CD4-positive, alpha-beta T cell (primary cell): Measurements from ENCODE around the gene EML3. TPM values are rescaled to one million over a fixed set of nuclear protein-coding genes. Genes with fewer than 3 reads are reported as not detected.
A peak's percentile ranks its signal among the peaks of the same experiment; 100 is the strongest.

ENCODE experiments used
- ATAC-seq: fragments of 200-7000 bp; cut with Tn5 transposase; one replicate; pipeline ENCODE4 v1.10.0; 2022; ENCODE audit warnings: mild to moderate bottlenecking; ENCODE audit not compliant: poor library complexity
- CTCF ChIA-PET: fragments of 350-600 bp; sonication (Branson Sonifier 250); formaldehyde crosslinking; loops from one replicate; lab custom pipeline; 2021; ENCODE audit warnings: antibody characterized with exemption, inconsistent platforms; lab: Charles Lee
- POLR2A ChIA-PET: fragments of 350-600 bp; sonication (Branson Sonifier 250); formaldehyde crosslinking; loops from one replicate; lab custom pipeline; 2021; ENCODE audit warnings: antibody characterized with exemption, inconsistent platforms; lab: Charles Lee
- DNase-seq, 14 experiments: peaks; one replicate each; pipeline ENCODE4 v3.0.0-alpha.2; 2013 to 2020; ENCODE audit warnings: mixed read lengths in 2 of 14
- H3K27ac ChIP-seq, 2 donors: one replicate each; pipeline versions ENCODE4 v1.5.1 to v1.7.0; 2013; ENCODE audit warnings: low read length in 2 of 2, low read depth in 1 of 2, mild to moderate bottlenecking in 1 of 2
- H3K27me3 ChIP-seq, 2 experiments: 1 replicate in 1 of 2; 2 replicates in 1 of 2; pipeline versions ENCODE4 v1.6.1 to v1.7.0; 2013; ENCODE audit warnings: low read length in 2 of 2, control low read depth in 1 of 2, mild to moderate bottlenecking in 1 of 2, moderate library complexity in 1 of 2; ENCODE audit not compliant: insufficient read depth in 2 of 2, control insufficient read depth in 1 of 2
- H3K36me3 ChIP-seq: one replicate; pipeline ENCODE4 v1.6.1; 2013; ENCODE audit warnings: low read length, control low read depth; ENCODE audit not compliant: insufficient read depth
- H3K4me1 ChIP-seq: one replicate; pipeline ENCODE4 v1.6.1; 2013; ENCODE audit warnings: low read length, control low read depth; ENCODE audit not compliant: insufficient read depth
- H3K4me3 ChIP-seq: one replicate; pipeline ENCODE4 v1.5.1; 2013; ENCODE audit warnings: mild to moderate bottlenecking, low read length, moderate library complexity
- H3K9me3 ChIP-seq, 2 experiments: 1 replicate in 1 of 2; 2 replicates in 1 of 2; pipeline versions ENCODE4 v1.6.1 to v1.7.0; 2013; ENCODE audit warnings: low read length in 2 of 2, mild to moderate bottlenecking in 2 of 2, control low read depth in 1 of 2, moderate library complexity in 1 of 2; ENCODE audit not compliant: control insufficient read depth in 1 of 2, insufficient read depth in 1 of 2
- H3K27ac Mint-ChIP-seq: one replicate; pipeline ENCODE4 v1.8.0; 2020; ENCODE audit warnings: mixed read lengths
- H3K27me3 Mint-ChIP-seq: one replicate; pipeline ENCODE4 v1.8.0; 2021; ENCODE audit warnings: mixed read lengths
- H3K36me3 Mint-ChIP-seq: one replicate; pipeline ENCODE4 v1.8.0; 2021; ENCODE audit warnings: low read depth, mixed read lengths
- H3K4me1 Mint-ChIP-seq: one replicate; pipeline ENCODE4 v1.8.0; 2021; ENCODE audit warnings: low read depth, mixed read lengths
- H3K4me3 Mint-ChIP-seq: one replicate; pipeline ENCODE4 v1.8.0; 2020; ENCODE audit warnings: mild to moderate bottlenecking, mixed read lengths
- H3K9me3 Mint-ChIP-seq: one replicate; pipeline ENCODE4 v1.8.0; 2020; ENCODE audit warnings: mixed read lengths
- intact Hi-C, 2 experiments: fragments of 100-400 bp; cut with DNase I in 1 of 2; cut with micrococcal nuclease in 1 of 2; formaldehyde crosslinking; loops; one replicate each; pipeline versions ENCODE4 v1.15.1 to v1.9.0; 2023 to 2025; cut with DNase I, micrococcal nuclease
- total RNA-seq, 174 experiments: library from RNA in 2 of 174; stranded (reverse) in 2 of 174; gene quantifications; one replicate each; pipeline ENCODE4 v1.2.3 and lab custom pipeline; 2021 to 2026
- TF ChIP-seq, protein P1 (sequence below): fragments of 200-600 bp; IDR thresholded peaks from one replicate; pipeline ENCODE4 v1.8.0; 2022; ENCODE audit warnings: antibody characterized with exemption, mild to moderate bottlenecking

The EML3 gene
- total RNA-seq, 2 experiments from 2014 or later = 142 to 144 TPM

DNA sequence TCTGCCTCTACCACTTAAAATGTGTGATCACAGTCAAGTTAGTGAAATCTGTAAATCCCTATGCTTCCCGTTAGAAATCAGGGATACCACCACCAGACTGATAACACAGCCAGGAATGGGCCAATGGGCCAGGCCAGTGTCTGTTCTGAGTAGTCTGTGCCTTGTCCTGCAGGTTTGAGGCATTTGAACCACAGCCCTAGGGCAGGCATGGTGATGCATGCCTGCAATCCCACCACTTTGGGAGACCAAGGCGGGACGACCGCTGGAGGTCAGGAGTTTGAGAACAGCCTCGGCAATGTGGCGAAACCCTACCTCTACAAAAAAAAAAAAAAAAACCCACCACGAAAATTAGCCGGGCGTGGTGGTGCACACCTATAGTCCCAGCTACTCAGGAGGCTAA is 53.9 kb downstream of the EML3 start:
- Histone ChIP-seq H3K4me3 (no peak overlapping the region), H3K36me3 (peaks cover 39% of the 10 kb centered on the region), H3K4me1 (peaks cover 72% of the 10 kb centered on the region), H3K27ac (peak overlapping the region; percentile 96 to 97), H3K9me3 (no peaks in the 10 kb centered on the region), H3K27me3 (no peaks in the 10 kb centered on the region)
- TF ChIP-seq, protein P1, sequence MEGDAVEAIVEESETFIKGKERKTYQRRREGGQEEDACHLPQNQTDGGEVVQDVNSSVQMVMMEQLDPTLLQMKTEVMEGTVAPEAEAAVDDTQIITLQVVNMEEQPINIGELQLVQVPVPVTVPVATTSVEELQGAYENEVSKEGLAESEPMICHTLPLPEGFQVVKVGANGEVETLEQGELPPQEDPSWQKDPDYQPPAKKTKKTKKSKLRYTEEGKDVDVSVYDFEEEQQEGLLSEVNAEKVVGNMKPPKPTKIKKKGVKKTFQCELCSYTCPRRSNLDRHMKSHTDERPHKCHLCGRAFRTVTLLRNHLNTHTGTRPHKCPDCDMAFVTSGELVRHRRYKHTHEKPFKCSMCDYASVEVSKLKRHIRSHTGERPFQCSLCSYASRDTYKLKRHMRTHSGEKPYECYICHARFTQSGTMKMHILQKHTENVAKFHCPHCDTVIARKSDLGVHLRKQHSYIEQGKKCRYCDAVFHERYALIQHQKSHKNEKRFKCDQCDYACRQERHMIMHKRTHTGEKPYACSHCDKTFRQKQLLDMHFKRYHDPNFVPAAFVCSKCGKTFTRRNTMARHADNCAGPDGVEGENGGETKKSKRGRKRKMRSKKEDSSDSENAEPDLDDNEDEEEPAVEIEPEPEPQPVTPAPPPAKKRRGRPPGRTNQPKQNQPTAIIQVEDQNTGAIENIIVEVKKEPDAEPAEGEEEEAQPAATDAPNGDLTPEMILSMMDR = no peak
- no peaks in the 10 kb centered on the region for H3K9me3 Mint-ChIP-seq
- no peak for ATAC-seq
- intact Hi-C loops = loop anchor here in 1 of 2 experiments (5.0 kb wide), 1 partner anchor 34 kb away; the partner anchor contains the start of gene TUT1
- peaks cover 51% of the 10 kb centered on the region for H3K36me3 Mint-ChIP-seq
- ChIA-PET POLR2A (interaction anchor here (0.6 to 6.6 kb wide), 3 partner anchors 15 to 33 kb away, joined by 4 to 61 read pairs (median 17); partner anchors contain the start of genes EEF1G and TUT1), CTCF (interaction anchor here (3.2 to 12.2 kb wide), 3 partner anchors 8 to 134 kb away, joined by 21 to 251 read pairs (median 92); partner anchors contain the start of gene AHNAK)
- peaks cover 68% of the 10 kb centered on the region for H3K4me1 Mint-ChIP-seq
- H3K27me3 Mint-ChIP-seq = no peaks in the 10 kb centered on the region
- DNase-seq = peak in 1 of 14 experiments; percentile 33
- no peak overlapping the region for H3K4me3 Mint-ChIP-seq
- H3K27ac Mint-ChIP-seq = peak overlapping the region; percentile 95

DNA sequence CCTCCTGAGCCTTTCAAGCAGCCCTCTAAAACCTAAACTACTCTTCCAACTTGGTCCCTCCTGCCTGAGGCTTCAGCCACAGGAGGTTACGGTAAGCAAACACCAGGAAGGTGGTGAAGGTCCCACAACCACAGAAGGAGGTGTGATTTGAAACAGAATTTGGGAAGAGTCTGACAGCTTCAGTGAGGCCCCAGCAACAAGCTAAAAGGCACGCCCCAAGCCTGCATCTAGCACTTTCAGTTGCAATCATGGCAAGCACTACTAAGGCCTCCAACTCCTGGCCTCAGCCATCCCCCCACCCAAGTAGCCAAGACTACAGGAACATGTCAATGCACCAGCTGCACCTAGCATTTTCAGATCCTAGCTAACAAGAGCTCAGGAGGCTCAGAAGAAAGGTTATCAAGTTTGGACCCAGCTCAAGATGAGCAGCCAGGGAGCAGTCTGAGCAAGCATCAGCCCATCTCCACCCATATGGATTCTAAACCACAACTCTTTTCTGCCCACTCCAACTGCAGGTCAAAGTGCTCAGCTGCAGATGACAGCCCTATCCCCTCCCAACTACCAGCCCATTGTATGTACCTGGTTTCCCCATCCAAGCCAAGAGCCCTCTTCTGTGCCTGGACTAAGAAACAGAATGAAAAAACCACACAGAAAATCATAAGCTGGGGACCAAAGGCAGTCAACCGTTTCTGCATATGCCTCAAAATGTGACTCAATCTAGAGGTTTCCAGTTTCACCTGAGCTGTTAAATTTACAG is 55.5 kb downstream of the EML3 start:
- H3K4me3 Mint-ChIP-seq = peak overlapping the region; percentile 84
- H3K4me1 Mint-ChIP-seq = peaks cover 81% of the 10 kb centered on the region
- no peaks in the 10 kb centered on the region for H3K9me3 Mint-ChIP-seq
- H3K27ac Mint-ChIP-seq = peak overlapping the region; percentile 95
- Histone ChIP-seq H3K9me3 (no peaks in the 10 kb centered on the region), H3K27ac (peak overlapping the region; percentile 96 to 97), H3K4me3 (peak overlapping the region; percentile 49), H3K4me1 (peaks cover 89% of the 10 kb centered on the region), H3K27me3 (no peaks in the 10 kb centered on the region), H3K36me3 (peaks cover 25% of the 10 kb centered on the region)
- peak in 10 of 14 experiments; percentile 34 to 85 (median 48) for DNase-seq
- H3K36me3 Mint-ChIP-seq = peaks cover 37% of the 10 kb centered on the region
- intact Hi-C loops = loop anchor here in 1 of 2 experiments (5.0 kb wide), 1 partner anchor 35 kb away; the partner anchor contains the start of gene TUT1
- CTCF ChIA-PET = interaction anchor here (0.9 to 12.2 kb wide), 3 partner anchors 15 to 132 kb away, joined by 3 to 251 read pairs (median 92); partner anchors contain the start of genes AHNAK and TUT1
- ATAC-seq = peak; percentile 4
- POLR2A ChIA-PET = interaction anchor here (0.6 to 6.6 kb wide), 20 partner anchors 13 to 720 kb away, joined by 3 to 122 read pairs (median 4); partner anchors contain the start of genes AHNAK, C11orf98, CSKMT and EEF1G
- TF ChIP-seq, protein P1 = no peak
- H3K27me3 Mint-ChIP-seq = no peaks in the 10 kb centered on the region

DNA sequence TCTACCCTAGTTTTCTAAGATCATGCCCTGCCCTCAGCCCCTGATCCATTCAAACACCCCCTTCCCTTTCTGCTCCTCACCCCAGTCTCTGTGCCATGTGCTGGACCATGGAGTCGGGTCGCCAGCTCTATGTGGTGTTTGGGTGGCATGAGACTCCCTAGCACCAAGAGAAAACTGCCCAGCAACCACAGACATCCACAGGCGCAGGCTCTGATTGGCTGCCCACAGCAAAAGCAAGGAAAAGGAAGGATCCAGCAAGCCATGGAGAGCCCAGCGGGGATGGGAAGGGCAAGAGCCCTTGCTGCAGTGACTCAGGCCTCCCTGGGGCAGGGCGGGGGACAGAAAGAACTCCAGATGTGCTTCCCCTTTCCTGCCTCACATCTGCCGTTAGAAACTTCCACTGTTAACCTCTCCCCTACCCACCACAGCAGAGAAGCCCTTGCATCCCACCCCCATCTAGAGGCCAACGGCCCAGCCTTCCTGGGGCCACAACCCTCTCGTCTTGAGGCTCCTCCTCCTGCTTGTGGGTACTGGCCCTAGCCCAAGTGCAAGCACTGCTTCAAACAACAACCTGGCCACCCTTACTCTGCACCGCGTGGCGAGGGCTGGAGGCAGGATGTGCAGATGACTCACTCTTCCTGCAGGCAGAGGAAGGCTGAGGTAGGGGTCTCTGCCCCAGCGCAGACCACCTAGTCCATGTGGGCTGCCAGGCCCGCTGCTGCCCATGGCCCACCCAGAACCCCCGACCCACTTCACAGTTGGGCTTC is 56.3 kb downstream of the EML3 start:
- DNase-seq (peak; percentile 72 to 94 (median 83)), ATAC-seq (peak; percentile 46)
- H3K27ac ChIP-seq = peak overlapping the region; percentile 96 to 97
- H3K4me3 Mint-ChIP-seq = peak overlapping the region; percentile 84
- intact Hi-C loops = loop anchor here in 1 of 2 experiments (5.0 kb wide), 1 partner anchor 36 kb away; the partner anchor contains the start of gene TUT1
- no peaks in the 10 kb centered on the region for H3K9me3 Mint-ChIP-seq
- peaks cover 21% of the 10 kb centered on the region for H3K36me3 ChIP-seq
- CTCF ChIA-PET = interaction anchor here (11.6 to 12.2 kb wide), 2 partner anchors 14 to 132 kb away, joined by 92 to 251 read pairs; partner anchors contain the start of gene AHNAK
- peaks cover 95% of the 10 kb centered on the region for H3K4me1 ChIP-seq
- H3K4me1 Mint-ChIP-seq = peaks cover 84% of the 10 kb centered on the region
- POLR2A ChIA-PET = interaction anchor here (0.7 to 6.6 kb wide), 25 partner anchors 12 to 588 kb away, joined by 3 to 122 read pairs (median 5); partner anchors contain the start of genes AHNAK, B3GAT3, C11orf98 and CSKMT
- H3K36me3 Mint-ChIP-seq = peaks cover 37% of the 10 kb centered on the region
- H3K4me3 ChIP-seq = peak overlapping the region; percentile 49
- TF ChIP-seq, protein P1 = no peak
- peak overlapping the region; percentile 95 for H3K27ac Mint-ChIP-seq
- no peaks in the 10 kb centered on the region for H3K9me3 ChIP-seq
- H3K27me3 Mint-ChIP-seq = no peaks in the 10 kb centered on the region
- H3K27me3 ChIP-seq = no peaks in the 10 kb centered on the region
